ENCODE results near the gene PHF20.
"Not testable (repeated sequence)": the region's sequence is repeated elsewhere in the genome, so short reads cannot be mapped to it uniquely, and the experiment has no call there.

PHF20 gene

GRCh38 chr20:35953387-35954199, 181.8 kb downstream of the PHF20 start:
- DNase-seq (ENCODE audit: extremely low spot score, insufficient read length, low read depth): peak; percentile 26
- FAIRE-seq: no peak

- DNase-seq (ENCODE audit: extremely low spot score, insufficient read length, low read depth) (peak; percentile 91), FAIRE-seq (peak; percentile 95)
These were observed 182.5 kb downstream of the PHF20 start, which contains the start of gene SCAND1 for GRCh38 chr20:35954200-35954906. Gene SCAND1 (minus strand): TSS chr20:35954502. CDS start chr20:35954284, 218 bp downstream.

- FAIRE-seq (no peak), DNase-seq (ENCODE audit: extremely low spot score, insufficient read length, low read depth) (no peak)
These were observed 183.1 kb downstream of the PHF20 start for GRCh38 chr20:35954907-35955251.

- DNase-seq (ENCODE audit: extremely low spot score, insufficient read length, low read depth): no peak
- no peak for FAIRE-seq
These were observed 184.8 kb downstream of the PHF20 start for GRCh38 chr20:35956616-35957015.

- FAIRE-seq: not testable (repeated sequence)
These were observed 187.5 kb downstream of the PHF20 start for GRCh38 chr20:35959291-35959690.

GRCh38 chr20:35963878-35964277, 192.1 kb downstream of the PHF20 start:
- DNase-seq (ENCODE audit: extremely low spot score, insufficient read length, low read depth) (no peak), FAIRE-seq (no peak)

More at GRCh38 chr20:35959291-35959690, 187.5 kb downstream of the PHF20 start:
- DNase-seq (ENCODE audit: extremely low spot score, insufficient read length, low read depth): not testable (repeated sequence)

GRCh38 chr20:35967979-35968640, 196.3 kb downstream of the PHF20 start, which contains the start of gene CNBD2:
Gene CNBD2 (plus strand): TSS chr20:35968590. CDS start chr20:35968763, 173 bp downstream.
- DNase-seq (ENCODE audit: extremely low spot score, insufficient read length, low read depth) (no peak), FAIRE-seq (no peak)

- FAIRE-seq (no peak), DNase-seq (ENCODE audit: extremely low spot score, insufficient read length, low read depth) (no peak)
These were observed 197.1 kb downstream of the PHF20 start for GRCh38 chr20:35968930-35969329.

GRCh38 chr20:35971981-35972380, 200.2 kb downstream of the PHF20 start:
- DNase-seq (ENCODE audit: extremely low spot score, insufficient read length, low read depth): no peak
- no peak for FAIRE-seq

GRCh38 chr20:35972462-35972861, 200.6 kb downstream of the PHF20 start:
- DNase-seq (ENCODE audit: extremely low spot score, insufficient read length, low read depth): no peak
- no peak for FAIRE-seq

GRCh38 chr20:35974256-35974655, 202.4 kb downstream of the PHF20 start:
- FAIRE-seq: no peak
- no peak for DNase-seq (ENCODE audit: extremely low spot score, insufficient read length, low read depth)

GRCh38 chr20:35975576-35976373, 204.0 kb downstream of the PHF20 start:
- DNase-seq (ENCODE audit: extremely low spot score, insufficient read length, low read depth) (no peak), FAIRE-seq (no peak)

- FAIRE-seq: no peak
These were observed 206.3 kb downstream of the PHF20 start for GRCh38 chr20:35978041-35978513.

GRCh38 chr20:35979544-35979943, 207.7 kb downstream of the PHF20 start:
- no peak for DNase-seq (ENCODE audit: extremely low spot score, insufficient read length, low read depth)

More at GRCh38 chr20:35978041-35978513, 206.3 kb downstream of the PHF20 start:
- no peak for DNase-seq (ENCODE audit: extremely low spot score, insufficient read length, low read depth)

GRCh38 chr20:35981969-35982368, 210.2 kb downstream of the PHF20 start:
- FAIRE-seq (no peak), DNase-seq (ENCODE audit: extremely low spot score, insufficient read length, low read depth) (no peak)

More at GRCh38 chr20:35979544-35979943, 207.7 kb downstream of the PHF20 start:
- no peak for FAIRE-seq

- FAIRE-seq (no peak), DNase-seq (ENCODE audit: extremely low spot score, insufficient read length, low read depth) (no peak)
These were observed 212.6 kb downstream of the PHF20 start for GRCh38 chr20:35984382-35984781.

- FAIRE-seq: no peak
- DNase-seq (ENCODE audit: extremely low spot score, insufficient read length, low read depth): no peak
These were observed 214.0 kb downstream of the PHF20 start for GRCh38 chr20:35985806-35986205.

- no peak for DNase-seq (ENCODE audit: extremely low spot score, insufficient read length, low read depth)
- FAIRE-seq: no peak
These were observed 217.2 kb downstream of the PHF20 start for GRCh38 chr20:35988910-35989463.

GRCh38 chr20:35991142-35991771, 219.4 kb downstream of the PHF20 start:
- FAIRE-seq: no peak
- no peak for DNase-seq (ENCODE audit: extremely low spot score, insufficient read length, low read depth)

Data from GM18507 (cell line).